GM12878 (cell line): Measurements from ENCODE around the gene ZNF608. TPM values are rescaled to one million over a fixed set of nuclear protein-coding genes. Genes with fewer than 3 reads are reported as not detected.

Source experiments
- CREM ChIP-seq: IDR thresholded peaks from 2 replicates; pipeline ENCODE4 v1.6.1; 2014; ENCODE audit warnings: antibody characterized with exemption, low read depth
- DPF2 ChIP-seq: fragments of 450-650 bp; IDR thresholded peaks from 2 replicates; pipeline ENCODE4 v1.6.1; 2017; ENCODE audit warnings: mild to moderate bottlenecking
- E2F8 ChIP-seq: fragments of 450-650 bp; IDR thresholded peaks from 2 replicates; pipeline ENCODE4 v1.6.1; 2018; ENCODE audit warnings: mild to moderate bottlenecking, low read depth, moderate library complexity; ENCODE audit not compliant: partially characterized antibody
- EP300 ChIP-seq, 2 experiments: fragments of 150-350 bp in 1 of 2; IDR thresholded peaks; 2 replicates each; pipeline ENCODE4 v1.6.1; 2011 to 2012; ENCODE audit warnings: low read depth in 2 of 2, low read length in 2 of 2, borderline replicate concordance in 1 of 2, improper control_type of control experiment in 1 of 2, inconsistent platforms in 1 of 2; ENCODE audit not compliant: control insufficient read depth in 1 of 2
- IKZF1 ChIP-seq: fragments of 450-650 bp; conservative IDR thresholded peaks from 2 replicates; pipeline ENCODE4 v1.6.1; 2017; ENCODE audit warnings: antibody characterized with exemption, mild to moderate bottlenecking
- MTA2 ChIP-seq: fragments of 450-650 bp; IDR thresholded peaks from 2 replicates; pipeline ENCODE4 v1.6.1; 2016; ENCODE audit warnings: low read depth, mild to moderate bottlenecking, moderate library complexity
- NBN ChIP-seq: fragments of 450-650 bp; IDR thresholded peaks from 2 replicates; pipeline ENCODE4 v1.6.1; 2016
- NFXL1 ChIP-seq: fragments of 450-650 bp; IDR thresholded peaks from 2 replicates; pipeline ENCODE4 v1.6.1; 2017; ENCODE audit warnings: antibody characterized with exemption, mild to moderate bottlenecking, borderline replicate concordance
- NR2C1 ChIP-seq: fragments of 450-650 bp; IDR thresholded peaks from 2 replicates; pipeline ENCODE4 v1.6.1; 2017; ENCODE audit warnings: antibody characterized with exemption, mild to moderate bottlenecking, moderate library complexity
- NR2F1 ChIP-seq: fragments of 450-650 bp; conservative IDR thresholded peaks from 2 replicates; pipeline ENCODE4 v1.6.1; 2017; ENCODE audit warnings: mild to moderate bottlenecking
- PAX8 ChIP-seq: fragments of 450-650 bp; IDR thresholded peaks from 2 replicates; pipeline ENCODE4 v1.6.1; 2017; ENCODE audit warnings: mild to moderate bottlenecking, moderate library complexity
- POLR2A ChIP-seq: IDR thresholded peaks from 2 replicates; pipeline ENCODE4 v1.6.1; 2011; ENCODE audit warnings: low read depth, mild to moderate bottlenecking, low read length
- POLR2AphosphoS5 ChIP-seq: IDR thresholded peaks from 2 replicates; pipeline ENCODE4 v1.6.1; 2011; ENCODE audit warnings: mild to moderate bottlenecking, low read length, inconsistent platforms
- POU2F2 ChIP-seq: IDR thresholded peaks from 3 replicates; pipeline ENCODE4 v1.6.1; 2011; ENCODE audit warnings: low read depth, mild to moderate bottlenecking, low read length, borderline replicate concordance
- RB1 ChIP-seq: fragments of 450-650 bp; formaldehyde crosslinking; IDR thresholded peaks from 2 replicates; pipeline ENCODE4 v1.6.1; 2017; ENCODE audit warnings: mild to moderate bottlenecking, borderline replicate concordance
- RUNX3 ChIP-seq: IDR thresholded peaks from 2 replicates; pipeline ENCODE4 v1.6.1; 2012; ENCODE audit warnings: low read length, inconsistent platforms
- SP1 ChIP-seq: IDR thresholded peaks from one replicate; pipeline ENCODE4 v1.6.1; 2011; ENCODE audit warnings: low read depth, low read length
- STAT3 ChIP-seq: IDR thresholded peaks from 2 replicates; pipeline ENCODE4 v1.6.1; 2011; ENCODE audit warnings: low read depth, low read length, improper control_type of control experiment
- SUZ12 ChIP-seq: fragments of 200-600 bp; sonication (generic); IDR thresholded peaks from one replicate; pipeline ENCODE4 v1.6.1; 2018; ENCODE audit warnings: antibody characterized with exemption, mild to moderate bottlenecking; ENCODE audit not compliant: unreplicated experiment
- YY1 ChIP-seq: IDR thresholded peaks from 2 replicates; pipeline ENCODE4 v1.6.1; 2011; ENCODE audit warnings: low read depth, mild to moderate bottlenecking, low read length
- ZBTB4 ChIP-seq: fragments of 450-650 bp; formaldehyde crosslinking; IDR thresholded peaks from 2 replicates; pipeline ENCODE4 v1.4.0; 2022; ENCODE audit warnings: mild to moderate bottlenecking, moderate library complexity
- polyA plus RNA-seq, 11 experiments: library from polyadenylated mRNA; depleted of rRNA in 4 of 11; unstranded in 6 of 11; stranded (reverse) in 5 of 11; fragments of >200 nt; fragmentation: Nextera tagmentation in 4 of 11; fragmentation: Illumina TruSeq in 1 of 11; extraction: Ambion mirVana in 4 of 11; extraction: Trizol in 1 of 11; gene quantifications; 1 replicate in 1 of 11; 2 replicates in 10 of 11; pipeline versions ENCODE4 v1.2.1 to v1.2.3, GENCODE V29; 2011 to 2016; ENCODE audit warnings: inconsistent platforms in 2 of 11, missing spikeins in 2 of 11, low read depth in 1 of 11
- total RNA-seq, 4 experiments: library from RNA; depleted of rRNA in 3 of 4; stranded (reverse); fragments of >200 nt in 3 of 4; fragmentation: Illumina TruSeq in 1 of 4; extraction: Trizol in 1 of 4; gene quantifications; 2 replicates each; pipeline versions ENCODE4 v1.2.1 to v1.2.3, GENCODE V29; 2013 to 2021
- TF ChIP-seq, protein P1 (sequence below): fragments of 450-650 bp; IDR thresholded peaks from 2 replicates; pipeline ENCODE4 v1.6.1; 2017; ENCODE audit warnings: mild to moderate bottlenecking, low read depth, inconsistent platforms; ENCODE audit not compliant: poor library complexity, severe bottlenecking

Gene ZNF608
- total and polyA plus RNA-seq, 10 of the 15 experiments (the other 5 are each of a cell fraction or from before 2014, with no cell fraction given): 0.19 to 6.7 (median 0.64) TPM

DNA sequence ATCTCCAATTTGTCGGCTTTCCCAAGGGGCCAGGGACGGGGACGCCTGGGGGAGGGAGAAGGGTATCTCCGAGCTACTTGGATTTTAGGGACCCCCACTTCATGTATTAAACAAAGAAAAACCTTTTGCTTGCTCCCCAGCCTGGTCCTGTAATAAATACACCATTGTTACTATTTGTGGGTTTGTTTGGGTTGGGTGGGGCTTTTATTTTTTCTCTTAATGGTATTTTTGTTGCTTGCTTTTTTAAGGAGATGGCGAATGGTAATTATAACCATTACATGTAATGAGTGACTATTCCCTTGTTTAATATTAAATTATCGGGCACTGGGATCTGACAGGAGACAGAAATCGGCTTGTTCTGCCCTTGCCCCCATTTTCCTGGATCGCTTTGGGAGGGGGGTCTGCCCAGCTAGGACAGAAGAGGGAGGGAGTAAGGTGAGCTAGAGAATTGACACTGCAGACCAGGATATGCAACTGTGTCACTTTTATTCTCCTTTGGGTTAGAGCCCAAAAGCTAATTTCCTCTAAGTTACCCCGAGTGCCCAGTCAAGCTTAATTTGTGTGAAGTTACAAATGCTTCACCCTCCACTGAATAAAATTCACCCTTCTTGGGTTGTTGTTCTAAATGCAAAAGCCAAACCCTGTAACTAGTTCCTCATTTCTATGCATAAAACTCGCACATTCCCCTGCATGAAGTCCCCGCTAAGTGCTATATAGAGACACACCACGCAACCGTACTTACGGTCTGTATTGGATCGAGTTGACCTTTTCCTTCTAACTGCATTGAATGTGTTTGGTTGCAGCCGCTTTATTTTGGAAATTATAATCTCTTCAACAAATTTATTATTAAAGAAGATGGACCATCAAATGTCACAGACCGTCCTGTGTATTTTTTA, 1.6 kb upstream of the ZNF608 start (continued):
- TF ChIP-seq NFXL1 (no peak), POLR2A (peak; percentile 52; the same call in 1 of the 2 replicates), NR2C1 (no peak), STAT3 (0 out of 2 replicates have a peak, but pooled peaks have one; percentile 18), SUZ12 (no peak), ZBTB4 (0 out of 2 replicates have a peak, but pooled peaks have one; percentile 42), CREM (peak; percentile 6; the same call in 1 of the 2 replicates), EP300 (IDR thresholded peaks at IDR 0.05; ENCODE audit: borderline replicate concordance in 1 of 2, control insufficient read depth in 1 of 2, low read depth in 2 of 2, low read length in 2 of 2) (peak; percentile 25 to 50; a peak in 1 of 4 replicates), IKZF1 (peak; percentile 49; the same call in 1 of the 2 replicates), YY1 (no peak), NBN (no peak; the same call in 1 of the 2 replicates), RUNX3 (peak; percentile 43), MTA2 (peak; percentile 56), RB1 (no peak), POLR2AphosphoS5 (peak; percentile 67; the same call in 1 of the 2 replicates), NR2F1 (peak; percentile 54; the same call in 1 of the 2 replicates), E2F8 (peak; percentile 64), POU2F2 (peak; percentile 85; the same call in 2 of the 3 replicates), DPF2 (0 out of 2 replicates have a peak, but pooled peaks have one; percentile 23), PAX8 (0 out of 2 replicates have a peak, but pooled peaks have one; percentile 72), SP1 (no peak)
- TF ChIP-seq, protein P1, sequence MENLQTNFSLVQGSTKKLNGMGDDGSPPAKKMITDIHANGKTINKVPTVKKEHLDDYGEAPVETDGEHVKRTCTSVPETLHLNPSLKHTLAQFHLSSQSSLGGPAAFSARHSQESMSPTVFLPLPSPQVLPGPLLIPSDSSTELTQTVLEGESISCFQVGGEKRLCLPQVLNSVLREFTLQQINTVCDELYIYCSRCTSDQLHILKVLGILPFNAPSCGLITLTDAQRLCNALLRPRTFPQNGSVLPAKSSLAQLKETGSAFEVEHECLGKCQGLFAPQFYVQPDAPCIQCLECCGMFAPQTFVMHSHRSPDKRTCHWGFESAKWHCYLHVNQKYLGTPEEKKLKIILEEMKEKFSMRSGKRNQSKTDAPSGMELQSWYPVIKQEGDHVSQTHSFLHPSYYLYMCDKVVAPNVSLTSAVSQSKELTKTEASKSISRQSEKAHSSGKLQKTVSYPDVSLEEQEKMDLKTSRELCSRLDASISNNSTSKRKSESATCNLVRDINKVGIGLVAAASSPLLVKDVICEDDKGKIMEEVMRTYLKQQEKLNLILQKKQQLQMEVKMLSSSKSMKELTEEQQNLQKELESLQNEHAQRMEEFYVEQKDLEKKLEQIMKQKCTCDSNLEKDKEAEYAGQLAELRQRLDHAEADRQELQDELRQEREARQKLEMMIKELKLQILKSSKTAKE: peak; percentile 52
